Ishikawa (cell line): ENCODE data around the gene RHBDF2.

Experiments
- CEBPB ChIP-seq: IDR thresholded peaks from 2 replicates; pipeline ENCODE4 v1.6.1; 2012
- CREB1 ChIP-seq: IDR thresholded peaks from 2 replicates; pipeline ENCODE4 v1.6.1; 2012; ENCODE audit warnings: low read depth
- EGR1 ChIP-seq: IDR thresholded peaks from 2 replicates; pipeline ENCODE4 v1.6.1; 2012
- EP300 ChIP-seq: IDR thresholded peaks from 2 replicates; pipeline ENCODE4 v1.6.1; 2012; ENCODE audit warnings: borderline replicate concordance
- FOXM1 ChIP-seq: IDR thresholded peaks from 2 replicates; pipeline ENCODE4 v1.6.1; 2012; ENCODE audit warnings: low read depth, borderline replicate concordance
- NFIC ChIP-seq: IDR thresholded peaks from 2 replicates; pipeline ENCODE4 v1.6.1; 2012
- RAD21 ChIP-seq: IDR thresholded peaks from 2 replicates; pipeline ENCODE4 v1.6.1; 2012; ENCODE audit warnings: low read depth
- TAF1 ChIP-seq: IDR thresholded peaks from 2 replicates; pipeline ENCODE4 v1.6.1; 2012; ENCODE audit warnings: low read depth, mild to moderate bottlenecking
- TCF12 ChIP-seq: IDR thresholded peaks from 2 replicates; pipeline ENCODE4 v1.6.1; 2012; ENCODE audit warnings: low read depth
- YY1 ChIP-seq: IDR thresholded peaks from 2 replicates; pipeline ENCODE4 v1.6.1; 2012; ENCODE audit warnings: low read depth
- ZBTB7A ChIP-seq: IDR thresholded peaks from 2 replicates; pipeline ENCODE4 v1.6.1; 2012; ENCODE audit warnings: low read depth
- TF ChIP-seq, protein P1 (sequence below): IDR thresholded peaks from 2 replicates; pipeline ENCODE4 v1.6.1; 2012
- TF ChIP-seq, protein P2 (sequence below): IDR thresholded peaks from 2 replicates; pipeline ENCODE4 v1.6.1; 2012
- TF ChIP-seq, protein P3 (sequence below): IDR thresholded peaks from 2 replicates; pipeline ENCODE4 v1.6.1; 2012; ENCODE audit warnings: low read depth, mild to moderate bottlenecking

DNA sequence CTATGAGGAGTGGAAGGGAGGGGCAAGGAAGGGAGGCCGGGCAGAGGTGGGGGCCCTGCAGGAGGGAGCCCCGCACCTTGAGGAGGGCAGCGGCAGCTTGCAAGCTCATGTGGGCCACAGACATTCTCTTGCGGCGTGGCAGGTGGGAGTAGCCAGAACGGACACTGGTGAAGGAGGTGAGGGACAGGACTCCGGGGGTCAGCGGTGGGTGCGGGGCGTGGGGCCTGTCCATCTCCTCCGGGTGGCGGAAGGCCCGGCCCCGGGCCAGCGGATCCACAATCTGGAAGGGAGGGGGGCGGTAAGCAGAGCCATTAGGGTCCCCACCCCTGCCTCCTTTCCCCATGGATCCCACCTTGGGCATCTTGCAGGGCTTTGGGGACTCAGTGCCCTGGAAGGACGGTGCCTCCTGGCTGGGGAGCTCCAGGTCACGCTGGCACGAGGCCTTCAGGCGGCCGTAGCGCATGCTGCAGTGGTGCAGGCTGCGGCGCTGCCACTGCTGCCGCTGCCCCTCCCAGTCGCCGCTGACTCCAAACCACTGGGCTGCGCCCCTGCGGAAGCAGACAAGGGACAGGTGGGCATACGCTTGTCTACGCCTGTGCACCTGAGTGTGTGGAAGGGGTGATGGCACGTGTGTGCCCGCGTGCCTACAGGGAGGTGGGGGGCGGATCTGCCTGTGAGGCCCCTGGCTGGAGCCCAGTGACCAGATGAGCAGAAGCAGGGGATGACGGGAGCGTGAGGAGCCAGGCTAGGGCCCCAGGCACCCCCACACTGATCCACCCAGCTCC, 22.3 kb downstream of the RHBDF2 start:
- TF ChIP-seq TAF1 (no peak), EP300 (no peak), TCF12 (no peak), NFIC (no peak), YY1 (no peak), FOXM1 (no peak), EGR1 (no peak), CREB1 (no peak), RAD21 (no peak), CEBPB (no peak), ZBTB7A (no peak)
- TF ChIP-seq, protein P1, sequence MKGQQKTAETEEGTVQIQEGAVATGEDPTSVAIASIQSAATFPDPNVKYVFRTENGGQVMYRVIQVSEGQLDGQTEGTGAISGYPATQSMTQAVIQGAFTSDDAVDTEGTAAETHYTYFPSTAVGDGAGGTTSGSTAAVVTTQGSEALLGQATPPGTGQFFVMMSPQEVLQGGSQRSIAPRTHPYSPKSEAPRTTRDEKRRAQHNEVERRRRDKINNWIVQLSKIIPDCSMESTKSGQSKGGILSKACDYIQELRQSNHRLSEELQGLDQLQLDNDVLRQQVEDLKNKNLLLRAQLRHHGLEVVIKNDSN: no peak
- TF ChIP-seq, protein P2, sequence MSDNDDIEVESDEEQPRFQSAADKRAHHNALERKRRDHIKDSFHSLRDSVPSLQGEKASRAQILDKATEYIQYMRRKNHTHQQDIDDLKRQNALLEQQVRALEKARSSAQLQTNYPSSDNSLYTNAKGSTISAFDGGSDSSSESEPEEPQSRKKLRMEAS: no peak
- TF ChIP-seq, protein P3, sequence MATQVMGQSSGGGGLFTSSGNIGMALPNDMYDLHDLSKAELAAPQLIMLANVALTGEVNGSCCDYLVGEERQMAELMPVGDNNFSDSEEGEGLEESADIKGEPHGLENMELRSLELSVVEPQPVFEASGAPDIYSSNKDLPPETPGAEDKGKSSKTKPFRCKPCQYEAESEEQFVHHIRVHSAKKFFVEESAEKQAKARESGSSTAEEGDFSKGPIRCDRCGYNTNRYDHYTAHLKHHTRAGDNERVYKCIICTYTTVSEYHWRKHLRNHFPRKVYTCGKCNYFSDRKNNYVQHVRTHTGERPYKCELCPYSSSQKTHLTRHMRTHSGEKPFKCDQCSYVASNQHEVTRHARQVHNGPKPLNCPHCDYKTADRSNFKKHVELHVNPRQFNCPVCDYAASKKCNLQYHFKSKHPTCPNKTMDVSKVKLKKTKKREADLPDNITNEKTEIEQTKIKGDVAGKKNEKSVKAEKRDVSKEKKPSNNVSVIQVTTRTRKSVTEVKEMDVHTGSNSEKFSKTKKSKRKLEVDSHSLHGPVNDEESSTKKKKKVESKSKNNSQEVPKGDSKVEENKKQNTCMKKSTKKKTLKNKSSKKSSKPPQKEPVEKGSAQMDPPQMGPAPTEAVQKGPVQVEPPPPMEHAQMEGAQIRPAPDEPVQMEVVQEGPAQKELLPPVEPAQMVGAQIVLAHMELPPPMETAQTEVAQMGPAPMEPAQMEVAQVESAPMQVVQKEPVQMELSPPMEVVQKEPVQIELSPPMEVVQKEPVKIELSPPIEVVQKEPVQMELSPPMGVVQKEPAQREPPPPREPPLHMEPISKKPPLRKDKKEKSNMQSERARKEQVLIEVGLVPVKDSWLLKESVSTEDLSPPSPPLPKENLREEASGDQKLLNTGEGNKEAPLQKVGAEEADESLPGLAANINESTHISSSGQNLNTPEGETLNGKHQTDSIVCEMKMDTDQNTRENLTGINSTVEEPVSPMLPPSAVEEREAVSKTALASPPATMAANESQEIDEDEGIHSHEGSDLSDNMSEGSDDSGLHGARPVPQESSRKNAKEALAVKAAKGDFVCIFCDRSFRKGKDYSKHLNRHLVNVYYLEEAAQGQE: no peak
